Retina (tissue), 1 donor: Measurements from ENCODE around the gene STIM1.
"Not testable (repeated sequence)": the region's sequence is repeated elsewhere in the genome, so short reads cannot be mapped to it uniquely, and the experiment has no call there.

Experiments used
- DNase-seq: peaks from one replicate; pipeline ENCODE4 v3.0.0-alpha.2; 2016

STIM1 gene

DNA sequence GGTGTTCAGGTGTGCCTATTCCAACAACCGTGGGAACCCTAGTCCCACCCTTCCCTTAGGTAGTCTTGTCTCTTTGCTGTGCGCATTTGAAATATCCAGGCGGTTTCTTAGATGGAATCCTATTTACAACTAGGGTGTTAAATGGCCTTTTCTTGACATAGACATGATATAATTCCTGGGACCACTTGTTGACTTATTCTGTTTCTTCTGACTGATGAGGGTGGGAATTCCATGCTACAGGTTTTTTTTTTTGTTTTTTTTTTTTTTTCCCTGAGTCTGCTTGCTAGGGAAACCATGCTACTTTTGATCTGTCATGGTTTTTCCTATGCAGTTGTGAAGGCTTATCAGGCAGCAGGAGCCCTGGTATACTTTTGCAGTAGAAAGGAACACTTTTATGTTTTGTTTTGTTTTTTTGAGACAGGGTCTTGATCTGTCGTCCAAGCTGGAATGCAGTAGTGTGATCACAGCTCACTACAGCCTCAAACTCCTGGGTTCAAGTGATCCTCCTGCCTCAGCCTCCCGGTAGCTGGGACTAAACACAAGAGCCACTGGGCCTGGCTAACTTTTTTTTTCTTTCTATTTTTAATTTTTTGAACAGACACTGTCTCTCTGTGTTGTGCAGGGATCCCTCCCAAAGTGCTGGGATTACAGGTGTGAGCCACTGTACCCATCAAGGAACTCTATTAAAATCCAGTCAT is 1.5 kb downstream of the STIM1 start:
- no peak for DNase-seq

DNA sequence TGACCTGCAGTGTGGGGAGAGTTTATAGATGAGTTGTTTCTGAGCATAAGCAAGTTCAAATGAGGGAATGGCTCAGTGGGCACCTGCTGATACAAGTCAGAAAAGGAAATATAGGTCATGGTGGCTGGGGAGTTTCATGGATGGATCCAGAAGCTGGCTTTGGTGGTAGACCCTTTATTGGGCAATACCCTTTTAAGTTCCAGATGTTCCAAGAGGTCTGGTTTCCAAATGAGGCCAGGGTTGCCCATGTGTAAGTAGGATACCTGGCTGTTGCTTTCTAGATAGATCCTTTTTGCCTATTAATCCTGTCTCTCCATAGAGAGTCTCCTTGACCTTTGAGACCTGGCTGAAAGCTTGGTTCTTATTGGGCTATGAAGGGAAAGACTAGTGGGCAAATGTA is 2.2 kb downstream of the STIM1 start:
- DNase-seq = no peak

DNA sequence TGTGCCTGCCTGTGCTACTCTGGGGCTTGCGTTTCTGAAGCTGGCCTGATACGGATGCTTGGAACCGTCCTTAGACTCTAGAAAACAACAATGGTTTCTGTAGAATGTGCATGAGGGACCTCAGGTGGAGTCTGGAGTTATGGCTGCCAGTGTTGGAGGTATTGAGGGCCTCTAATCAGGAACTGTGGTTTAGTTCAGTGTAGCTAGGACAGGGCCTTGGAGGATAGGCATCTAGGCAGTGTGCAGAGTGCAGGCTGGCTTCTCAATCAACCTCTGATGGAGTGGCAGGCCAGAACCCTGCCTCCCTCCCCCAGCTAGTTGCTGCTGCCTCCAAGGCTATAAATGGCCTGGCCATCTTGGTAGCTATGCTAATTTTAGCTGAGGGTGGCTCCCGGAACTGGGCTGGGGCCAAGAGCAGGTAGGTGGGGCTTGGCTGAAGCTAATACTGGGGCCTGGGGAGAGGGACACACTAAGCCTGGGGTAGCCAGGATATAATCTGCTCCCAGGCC is 4.0 kb downstream of the STIM1 start:
- no peak for DNase-seq

DNA sequence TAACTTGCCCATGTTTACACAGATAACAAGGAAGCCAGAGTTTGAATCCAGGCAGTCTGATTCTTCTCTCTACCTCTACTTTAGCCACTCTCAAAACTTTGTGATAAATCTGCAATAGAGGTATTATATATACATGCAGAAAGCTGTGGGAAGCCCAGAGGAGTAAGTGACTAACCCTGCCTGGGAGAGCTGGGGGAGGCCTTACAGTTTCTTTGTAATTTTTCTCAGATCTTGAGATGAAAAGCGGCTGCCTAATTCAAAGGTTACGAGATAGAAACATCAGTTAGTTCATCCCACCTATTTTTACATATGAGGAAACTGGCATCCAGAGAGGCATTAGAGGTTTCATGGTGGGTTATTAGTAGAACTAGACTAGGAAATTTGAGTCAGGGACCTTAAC is 4.9 kb downstream of the STIM1 start:
- DNase-seq = no peak

DNA sequence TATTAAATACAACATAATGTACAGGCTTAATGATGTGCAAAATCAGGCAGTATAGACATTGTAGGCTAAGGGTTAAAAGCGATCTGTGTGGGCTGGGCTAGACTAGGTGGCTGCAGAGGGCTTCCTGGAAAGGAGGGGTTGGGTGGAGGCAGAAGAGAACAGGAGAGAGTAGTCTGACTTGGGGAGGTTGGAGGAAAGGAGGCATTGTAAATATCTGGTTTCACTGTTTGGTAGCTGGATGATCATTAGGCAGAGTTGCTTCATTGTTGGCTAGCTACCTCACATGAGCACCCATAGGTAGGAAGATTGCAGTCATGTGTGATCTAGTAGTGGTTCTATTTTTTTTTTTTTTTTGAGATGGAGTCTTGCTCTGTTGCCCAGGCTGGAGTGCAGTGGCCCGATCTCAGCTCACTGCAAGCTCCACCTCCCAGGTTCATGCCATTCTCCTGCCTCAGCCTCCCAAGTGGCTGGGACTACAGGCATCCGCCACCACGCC is 5.5 kb downstream of the STIM1 start:
- DNase-seq = not testable (repeated sequence)

DNA sequence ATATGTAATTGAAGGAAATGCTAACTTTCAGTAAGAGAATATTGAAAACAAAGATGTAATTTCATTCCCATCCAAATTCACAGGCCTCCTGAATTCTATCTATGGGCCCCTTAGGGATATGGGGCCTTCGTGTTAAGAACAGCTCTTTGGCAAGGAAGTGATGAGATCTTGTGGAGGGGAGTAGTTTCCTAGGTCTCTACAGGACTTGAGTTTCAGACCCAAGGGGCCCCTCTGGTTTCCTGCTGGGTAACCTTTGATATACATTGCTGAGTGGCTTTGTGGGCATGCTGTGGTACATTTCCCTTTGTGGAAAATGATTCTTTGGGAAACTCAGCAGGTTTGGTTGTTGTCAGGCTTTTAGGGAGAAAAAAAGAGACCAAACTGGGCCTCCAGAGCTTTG is 6.2 kb downstream of the STIM1 start:
- DNase-seq = no peak

DNA sequence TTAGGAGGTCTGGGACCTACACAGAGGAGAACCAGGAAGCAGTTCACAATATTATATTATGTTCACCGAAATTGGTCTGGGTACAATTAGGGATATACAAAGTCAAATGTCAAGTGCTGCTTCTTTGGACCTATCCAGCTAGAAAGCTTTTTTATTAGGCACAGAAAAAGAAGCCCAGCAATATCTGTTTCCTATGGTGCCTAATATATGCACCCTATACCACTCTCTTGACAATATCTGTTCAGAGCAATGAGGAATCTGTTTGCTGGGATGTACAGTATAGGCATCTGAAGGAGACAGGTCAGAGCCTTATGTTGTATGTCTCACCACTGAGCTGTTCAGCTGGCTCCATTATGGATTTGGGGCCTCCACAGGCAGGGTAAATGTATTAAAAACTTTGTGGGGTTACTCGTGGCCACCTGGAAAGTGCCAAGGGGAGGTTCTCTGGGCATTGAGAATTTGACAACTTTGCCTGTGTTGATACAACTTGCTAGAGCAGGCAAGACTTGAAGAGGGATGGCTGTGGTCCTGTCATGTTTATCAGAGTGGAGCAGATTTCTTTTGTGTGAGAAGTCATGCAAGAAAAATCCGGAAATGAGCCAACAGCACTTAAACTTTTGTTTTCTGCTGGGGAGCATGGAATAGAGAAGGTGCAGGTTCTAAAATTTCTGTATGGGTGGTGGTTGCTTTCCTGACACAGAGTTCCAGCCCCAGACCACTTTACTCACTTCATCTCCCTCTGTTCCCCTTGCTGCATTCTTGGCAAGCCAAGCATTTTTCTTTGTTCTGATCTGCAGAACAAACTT is 10.1 kb downstream of the STIM1 start:
- no peak for DNase-seq

DNA sequence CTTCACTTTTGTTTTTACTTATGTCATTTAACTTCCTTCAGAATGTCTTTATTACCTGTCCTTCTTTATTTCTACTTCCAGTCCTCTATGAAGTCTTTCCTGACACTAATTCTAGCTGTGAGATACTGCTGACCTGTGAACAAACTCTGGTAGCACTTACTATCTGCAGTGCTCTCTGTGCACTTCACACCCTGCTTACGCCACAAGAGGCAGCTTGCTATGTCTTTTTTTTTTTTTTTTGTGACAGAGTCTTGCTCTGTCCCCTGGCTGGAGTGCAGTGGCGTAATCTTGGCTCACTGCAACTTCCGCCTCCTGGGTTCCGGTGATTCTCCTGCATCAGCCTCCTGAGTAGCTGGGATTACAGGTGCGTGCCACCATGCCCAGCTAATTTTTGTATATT is 10.7 kb downstream of the STIM1 start:
- no peak for DNase-seq

DNA sequence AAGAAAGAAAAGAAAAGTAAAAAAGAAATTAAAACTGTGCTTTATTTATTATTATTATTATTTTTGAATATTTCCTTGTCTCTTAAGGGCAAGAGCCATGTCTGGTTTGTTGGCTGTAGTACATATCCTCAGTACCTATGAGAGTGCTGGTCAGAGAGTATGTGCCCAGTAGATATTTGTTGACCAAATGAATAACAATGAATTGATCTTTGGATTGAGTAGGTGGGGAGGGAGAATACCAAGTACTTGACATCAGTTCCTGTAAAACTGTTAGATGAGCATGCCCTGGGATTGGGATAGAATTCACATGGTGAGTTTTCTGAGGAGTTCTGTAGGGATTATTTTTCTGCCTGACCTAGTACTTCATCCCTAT is 11.4 kb downstream of the STIM1 start:
- no peak for DNase-seq

DNA sequence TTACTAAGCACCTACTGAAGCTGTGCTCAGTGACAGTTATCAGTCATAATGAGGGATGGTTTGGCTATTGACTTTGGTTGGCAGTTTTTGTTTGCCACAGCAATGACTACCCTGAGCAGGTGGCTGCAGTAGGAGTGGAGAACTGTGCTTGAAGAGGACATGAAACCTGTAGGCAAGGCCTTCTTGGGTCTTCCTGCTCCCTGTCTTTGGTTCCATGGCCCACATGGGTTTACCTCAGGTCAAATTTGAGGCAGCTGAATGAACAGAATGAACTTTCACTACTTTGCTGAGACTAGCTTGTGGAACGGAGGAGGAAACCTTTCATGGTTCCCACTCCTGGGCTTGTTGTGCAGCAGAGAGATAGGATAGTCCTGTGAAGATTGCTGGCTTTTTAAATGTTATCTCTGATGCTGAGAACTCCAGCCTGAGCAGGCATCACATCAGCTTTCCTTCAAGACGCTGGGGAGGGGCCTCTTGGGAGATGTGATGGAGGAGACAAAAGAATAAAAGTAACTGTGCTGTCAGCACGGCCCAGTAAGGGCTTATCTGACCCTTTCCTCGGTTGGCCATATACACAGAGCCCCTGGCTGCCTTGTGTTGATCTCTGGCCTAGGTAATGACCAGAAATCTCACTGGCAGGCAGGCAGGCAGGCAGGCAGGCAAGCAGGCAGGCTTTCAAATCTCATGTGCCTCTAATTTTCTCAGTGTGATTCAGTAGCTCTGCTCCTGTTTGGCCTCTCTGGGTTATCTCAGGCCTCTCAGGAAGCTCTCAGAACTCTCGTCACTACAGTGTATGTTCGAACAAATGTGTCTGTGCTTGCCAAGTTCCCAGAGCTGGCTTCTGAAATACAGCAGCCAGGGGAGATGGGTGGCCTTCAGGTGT is 12.0 kb downstream of the STIM1 start:
- no peak for DNase-seq

DNA sequence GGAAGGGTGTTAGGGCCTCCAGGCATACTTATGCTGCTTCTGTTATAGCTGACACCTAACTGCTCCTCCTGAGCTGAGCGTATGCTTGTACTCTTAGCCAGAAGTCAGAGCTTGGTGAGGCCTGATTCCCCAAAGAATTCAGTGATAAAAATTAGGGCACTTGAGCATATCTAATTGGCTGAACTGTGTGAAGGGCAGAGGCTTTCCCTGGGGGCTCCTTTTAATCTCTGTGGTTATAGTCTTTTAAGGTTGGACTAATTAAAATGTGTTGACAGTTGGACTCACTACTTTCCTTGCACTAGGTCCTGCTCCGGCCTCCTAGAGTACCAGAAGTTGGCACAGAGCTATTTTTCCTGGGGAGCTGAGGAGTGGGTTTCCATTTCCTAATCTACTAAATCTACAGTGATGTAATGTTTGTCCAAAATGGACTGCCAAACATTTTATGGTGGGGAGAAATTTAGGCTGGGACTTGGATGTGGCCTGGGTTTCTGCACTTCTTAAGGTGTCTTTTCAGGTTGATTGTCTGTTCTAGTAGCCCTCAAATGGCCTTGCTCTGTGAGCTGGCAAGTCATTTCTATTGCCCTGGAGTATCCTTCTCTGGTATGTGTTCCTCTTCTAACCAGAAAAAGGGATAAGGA is 18.4 kb downstream of the STIM1 start:
- DNase-seq = no peak

DNA sequence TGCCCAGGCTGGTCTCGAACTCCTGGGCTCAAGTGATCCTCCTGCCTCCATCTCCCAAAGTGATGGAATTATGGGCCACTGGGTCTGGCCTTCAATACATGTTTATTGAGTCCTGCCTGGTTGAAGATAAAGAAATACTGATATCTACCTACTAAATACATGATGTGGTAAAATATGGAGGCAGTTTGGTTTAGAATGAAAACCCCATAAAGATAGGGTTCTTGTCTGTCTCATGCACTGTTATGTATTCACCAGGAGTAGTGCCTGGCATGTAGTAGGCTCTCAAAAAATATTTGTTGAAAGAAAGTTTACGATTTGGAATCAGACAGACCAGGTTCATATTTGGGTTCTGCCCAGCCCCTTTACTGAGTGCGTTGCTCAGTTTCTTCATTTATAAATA is 21.1 kb downstream of the STIM1 start:
- DNase-seq = no peak

DNA sequence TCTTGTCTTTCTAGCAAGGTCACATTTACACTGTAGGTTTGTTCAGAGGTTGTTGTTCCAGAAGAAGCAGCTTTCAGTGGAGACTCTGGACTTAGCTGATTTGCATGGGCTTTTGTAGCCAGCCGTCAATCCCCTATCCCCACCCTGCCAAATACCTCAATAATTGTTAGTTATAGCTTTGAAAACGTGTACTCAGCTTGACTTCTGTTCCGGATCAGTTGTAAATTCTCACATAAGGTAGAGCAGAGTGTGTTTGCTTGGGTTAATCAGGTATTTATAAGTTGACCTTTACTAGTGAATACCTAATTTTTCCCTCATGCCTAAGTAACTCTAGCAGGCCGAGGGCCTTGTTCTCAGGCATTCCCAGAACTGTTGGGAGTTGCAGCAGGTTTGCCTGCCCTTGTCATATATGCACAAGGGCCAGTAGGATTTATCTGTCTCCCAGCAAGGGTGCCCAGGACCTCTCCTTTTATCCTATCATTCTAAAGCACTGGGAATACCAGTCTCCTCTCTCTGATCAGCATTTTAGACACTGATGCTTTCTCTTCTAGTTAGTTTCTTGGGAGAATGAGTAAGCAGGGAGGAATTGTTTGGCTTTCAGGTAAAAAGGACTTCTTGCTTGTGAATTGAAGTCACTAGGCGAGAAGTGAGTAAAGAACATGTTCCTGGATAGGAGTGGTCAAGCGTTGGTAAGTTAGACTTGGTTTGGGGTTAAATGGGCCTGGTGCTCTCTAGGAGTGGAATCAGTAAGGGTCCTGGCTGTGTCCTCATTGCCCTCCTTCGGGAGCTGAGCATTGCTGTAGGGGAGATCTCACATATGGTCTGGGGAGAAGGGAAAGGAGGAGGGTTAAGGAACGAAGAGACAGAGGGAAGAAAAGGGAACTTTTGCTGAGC is 22.1 kb downstream of the STIM1 start:
- DNase-seq = no peak

DNA sequence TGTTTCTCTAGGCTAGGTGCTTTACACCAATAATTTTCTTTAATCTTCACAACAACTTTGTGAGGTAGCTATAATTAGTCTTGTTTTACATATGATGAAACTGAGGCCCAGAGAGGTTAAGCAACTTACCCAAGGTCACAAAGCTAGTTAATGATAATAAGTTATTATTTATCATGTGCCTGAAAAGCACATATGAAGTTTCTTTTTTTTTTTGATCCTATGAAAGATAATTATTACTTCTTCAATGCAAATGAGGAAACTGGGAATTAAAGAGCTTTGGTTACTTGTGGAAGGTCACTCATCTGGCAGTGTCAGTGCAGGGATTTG is 22.8 kb downstream of the STIM1 start:
- no peak for DNase-seq

DNA sequence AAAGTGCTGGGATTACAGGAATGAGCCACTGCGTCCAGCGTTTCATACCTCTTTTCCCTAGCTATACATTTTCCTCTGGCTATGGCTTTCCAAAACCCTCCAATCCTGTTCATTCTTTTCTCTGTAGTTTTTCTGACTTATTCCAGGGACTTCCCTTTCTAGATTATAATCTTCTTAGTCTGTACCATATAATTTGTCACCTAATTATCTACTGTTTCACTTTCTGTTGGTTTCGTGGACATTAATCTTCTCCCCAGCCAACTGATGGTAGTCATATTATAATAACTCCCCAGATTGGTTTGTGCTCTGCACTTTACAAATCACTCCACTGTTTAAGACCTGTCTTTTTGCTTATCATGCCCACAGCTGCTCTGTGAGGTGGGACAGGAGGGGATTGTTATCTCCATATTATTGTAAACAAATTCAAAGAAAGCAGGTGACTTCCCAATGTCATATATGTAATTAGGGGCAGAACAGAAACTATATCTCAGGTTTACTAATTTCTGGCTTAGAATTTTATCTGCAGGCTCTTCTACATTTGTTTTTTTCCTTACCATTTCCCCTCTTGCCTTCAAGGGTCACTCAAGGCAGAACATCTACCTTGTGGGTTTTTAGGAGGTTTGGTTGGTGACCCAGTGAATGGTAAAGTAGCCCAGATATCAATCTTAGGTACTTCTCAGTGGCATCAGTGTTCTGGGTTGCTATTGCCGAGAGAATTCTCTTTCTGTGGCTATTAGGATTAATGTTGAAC is 23.9 kb downstream of the STIM1 start:
- no peak for DNase-seq

DNA sequence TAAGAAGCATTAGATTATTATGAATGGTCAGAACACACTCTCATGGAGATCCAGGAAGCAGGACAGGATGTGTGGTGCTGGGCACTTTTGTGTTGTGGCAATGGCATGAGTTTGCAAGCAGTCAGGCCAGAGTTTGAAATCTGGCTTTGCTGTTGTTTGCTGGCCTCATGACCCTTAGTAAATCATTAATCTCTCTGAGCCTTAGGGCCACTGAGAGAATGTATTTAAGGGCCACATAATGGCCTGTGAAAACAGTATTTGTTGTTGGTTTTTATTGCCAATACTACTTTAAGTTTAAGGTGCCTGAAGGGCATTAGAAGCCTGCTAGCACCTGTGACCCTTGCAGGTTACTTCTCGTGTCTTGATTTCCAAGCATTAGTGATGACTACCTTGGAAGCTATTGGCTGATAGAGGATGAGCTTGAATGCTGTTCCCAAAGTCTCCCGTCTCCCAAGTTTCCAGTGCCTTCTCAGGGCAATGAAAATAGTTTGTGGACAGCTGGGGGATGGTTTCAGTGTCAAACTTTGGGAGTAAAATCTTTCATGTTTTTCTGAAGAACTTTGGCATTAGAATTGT is 24.6 kb downstream of the STIM1 start:
- DNase-seq = no peak

DNA sequence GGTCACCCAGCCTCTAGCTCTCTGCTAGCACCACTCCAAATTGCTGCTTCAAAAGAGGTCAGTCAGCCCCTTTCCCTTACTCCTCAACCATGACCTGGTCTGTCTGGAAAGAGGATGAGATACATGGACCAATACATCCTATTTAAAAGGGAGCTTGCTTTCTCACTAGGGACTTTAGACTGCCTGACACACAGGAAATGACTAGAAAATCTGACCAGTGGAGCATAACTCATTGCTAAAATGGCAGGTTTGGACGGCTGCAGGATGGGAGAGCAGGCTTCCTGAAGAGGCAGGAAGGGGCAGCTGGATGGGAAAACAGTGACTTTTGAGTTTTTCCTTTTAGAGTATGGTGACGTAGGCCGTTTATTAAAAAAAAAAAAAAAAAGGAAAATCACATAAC is 25.3 kb downstream of the STIM1 start:
- no peak for DNase-seq

DNA sequence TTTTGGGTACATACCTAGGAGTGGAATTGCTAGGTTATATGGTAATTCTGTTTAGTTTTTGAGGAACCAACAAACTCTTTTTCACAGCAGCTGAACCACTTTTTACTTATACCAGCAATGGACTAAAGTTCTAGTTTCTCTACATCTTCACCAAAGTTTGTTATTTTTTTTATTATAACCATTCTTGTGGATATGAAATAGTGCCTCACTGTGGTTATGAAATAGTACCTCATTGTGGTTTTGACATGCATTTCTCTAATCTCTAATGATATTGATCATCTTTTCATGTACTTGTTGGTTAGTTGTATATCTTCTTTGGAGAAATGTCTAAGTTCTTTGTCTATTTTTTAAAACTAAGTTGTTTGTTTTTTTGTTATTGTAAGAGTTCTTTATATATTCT is 27.2 kb downstream of the STIM1 start:
- no peak for DNase-seq

DNA sequence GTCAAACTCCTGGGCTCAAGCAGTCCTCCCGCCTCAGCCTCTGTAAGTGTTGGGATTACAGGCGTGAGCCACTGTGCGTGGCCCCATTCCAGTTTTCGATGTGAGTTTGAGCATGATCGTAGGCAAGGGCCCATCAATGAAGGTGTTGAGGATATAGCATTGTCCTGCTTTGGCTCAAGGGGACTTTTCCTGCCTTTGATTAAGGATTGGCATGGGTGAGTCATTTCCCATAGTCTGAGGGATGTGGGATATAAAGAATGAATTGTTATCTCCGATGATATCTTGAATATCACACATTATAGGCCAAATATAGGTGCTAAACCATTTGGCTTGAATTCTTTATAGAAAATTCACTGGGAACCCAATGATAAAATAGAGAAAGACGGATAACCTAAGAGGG is 30.4 kb downstream of the STIM1 start:
- no peak for DNase-seq

DNA sequence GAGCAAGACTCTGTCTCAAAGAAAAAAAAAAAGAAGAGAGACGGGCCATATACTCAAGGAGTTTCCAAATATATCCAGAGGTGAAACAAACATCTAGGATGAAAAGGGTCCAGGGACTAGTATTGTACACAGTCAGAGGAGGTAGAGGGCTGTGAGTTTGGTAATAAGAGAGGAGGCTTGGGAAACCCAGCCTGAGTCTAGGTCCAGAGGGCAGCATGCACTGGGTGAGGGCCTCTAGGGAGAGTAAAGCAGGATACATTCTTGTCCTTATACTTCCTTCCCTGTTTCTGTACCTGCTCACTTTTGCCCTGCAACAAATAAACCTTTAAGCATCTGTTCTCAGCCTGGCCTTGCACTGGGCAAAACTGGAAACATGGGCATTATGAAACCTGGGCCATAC is 31.5 kb downstream of the STIM1 start:
- DNase-seq = no peak

DNA sequence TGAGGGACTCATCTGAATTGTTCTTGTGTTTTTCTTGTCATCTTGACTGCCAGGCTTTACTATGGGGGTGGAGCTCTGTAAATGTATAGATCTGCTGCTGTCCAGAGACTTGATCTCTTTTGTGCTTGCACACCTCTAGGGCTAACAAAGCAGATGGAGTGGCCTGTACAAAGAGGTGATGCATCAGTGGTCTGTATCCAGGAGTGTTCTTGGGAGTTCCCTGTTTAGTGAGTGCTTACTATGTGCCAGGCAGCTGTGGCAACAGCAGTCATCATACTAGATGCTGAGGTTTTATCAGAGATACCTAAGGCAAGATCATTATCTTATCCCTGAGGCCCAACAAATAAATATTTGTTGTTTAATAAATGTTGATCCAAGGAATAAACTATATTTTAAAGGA is 33.4 kb downstream of the STIM1 start:
- no peak for DNase-seq
